IPS DF 6.9 (cell line): ENCODE measurements around the gene ADAM17.
"Not testable (repeated sequence)": the region's sequence is repeated elsewhere in the genome, so short reads cannot be mapped to it uniquely, and the experiment has no call there.

ENCODE experiments used
- DNase-seq: peaks from one replicate; pipeline ENCODE4 v3.0.0-alpha.2; 2013; ENCODE audit warnings: low read depth, low spot score
- H3K27ac ChIP-seq: one replicate; pipeline ENCODE4 v1.5.1; 2013; ENCODE audit warnings: low read length, control low read depth
- H3K27me3 ChIP-seq: 2 replicates; pipeline ENCODE4 v1.6.1; 2013; ENCODE audit warnings: mild to moderate bottlenecking, low read length; ENCODE audit not compliant: control insufficient read depth, insufficient read depth
- H3K36me3 ChIP-seq: 2 replicates; pipeline ENCODE4 v1.6.1; 2013; ENCODE audit warnings: low read length; ENCODE audit not compliant: control insufficient read depth, insufficient read depth
- H3K4me1 ChIP-seq: 2 replicates; pipeline ENCODE4 v1.6.1; 2013; ENCODE audit warnings: low read length; ENCODE audit not compliant: control insufficient read depth, insufficient read depth
- H3K4me3 ChIP-seq: 2 replicates; pipeline ENCODE4 v1.5.1; 2013; ENCODE audit warnings: mild to moderate bottlenecking, low read length
- H3K9me3 ChIP-seq: 2 replicates; pipeline ENCODE4 v1.6.1; 2013; ENCODE audit warnings: low read length, inconsistent platforms; ENCODE audit not compliant: control insufficient read depth, insufficient read depth
- WGBS: extraction: QIAGEN DNeasy Blood & Tissue Kit; methylation state at CpG from one replicate; pipeline ENCODE4 v1.1.7; 2013; ENCODE audit warnings: mixed read lengths, missing lambda C conversion rate; ENCODE audit not compliant: insufficient read length, insufficient coverage; 5-methylcytosine and 5-hydroxymethylcytosine counted together

ADAM17 gene

GRCh38 chr2:9565436-9566153 lies 10.0 kb upstream of the ADAM17 start:
- Histone ChIP-seq H3K27ac (no peak overlapping the region), H3K9me3 (no peaks in the 10 kb centered on the region), H3K27me3 (no peaks in the 10 kb centered on the region), H3K4me1 (no peaks in the 10 kb centered on the region), H3K4me3 (no peak overlapping the region), H3K36me3 (no peaks in the 10 kb centered on the region)
- WGBS: no CpG with 5 or more reads among the region's 11 CpGs
- no peak for DNase-seq

- Histone ChIP-seq H3K4me3 (no peak overlapping the region), H3K9me3 (no peaks in the 10 kb centered on the region), H3K4me1 (no peaks in the 10 kb centered on the region), H3K27me3 (no peaks in the 10 kb centered on the region), H3K27ac (no peak overlapping the region), H3K36me3 (no peaks in the 10 kb centered on the region)
- WGBS: no CpG with 5 or more reads among the region's 2 CpGs
- DNase-seq: no peak
These were observed 5.0 kb upstream of the ADAM17 start for GRCh38 chr2:9560628-9561027.

- no peak for DNase-seq
- H3K4me3 ChIP-seq: no peak overlapping the region
- WGBS: no CpG with 5 or more reads among the region's 1 CpG
- H3K27me3 ChIP-seq: no peaks in the 10 kb centered on the region
- H3K27ac ChIP-seq: no peak overlapping the region
- no peaks in the 10 kb centered on the region for H3K4me1 ChIP-seq
- H3K9me3 ChIP-seq: no peaks in the 10 kb centered on the region
- no peaks in the 10 kb centered on the region for H3K36me3 ChIP-seq
These were observed 3.3 kb upstream of the ADAM17 start for GRCh38 chr2:9558948-9559381.

DNA sequence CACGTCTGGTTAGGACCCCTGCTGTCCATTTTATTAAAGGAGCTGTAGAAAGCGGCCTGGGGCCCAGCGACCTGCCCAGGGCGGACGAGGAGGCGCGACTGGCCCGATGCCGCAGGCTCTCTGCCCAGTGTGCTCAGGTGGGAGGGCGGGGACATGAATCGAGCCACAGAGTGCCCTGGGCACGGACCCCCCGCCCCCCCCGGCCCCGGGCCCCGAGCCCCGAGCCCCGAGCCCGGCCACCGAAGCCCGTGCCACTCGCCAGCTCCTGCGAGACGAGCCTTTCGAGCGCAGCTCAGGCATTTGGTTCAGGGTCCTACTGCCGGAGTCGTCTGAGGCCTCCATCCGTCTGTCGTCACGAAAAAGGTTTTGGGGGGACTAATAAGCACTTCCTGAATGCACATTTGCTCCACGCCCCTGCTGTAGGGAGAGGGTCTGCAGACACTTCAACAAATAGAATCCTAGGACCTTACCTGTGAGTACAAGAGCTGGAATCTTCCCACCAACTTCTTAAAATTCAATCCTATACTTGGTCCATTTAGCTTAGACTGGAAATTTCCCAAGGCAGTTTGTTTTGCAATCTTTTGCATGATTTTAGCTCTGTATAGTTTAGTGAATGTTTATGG lies 602 bp upstream of the ADAM17 start:
- Histone ChIP-seq H3K9me3 (no peaks in the 10 kb centered on the region), H3K4me3 (peak overlapping the region; percentile 73; the same call in 1 of the 2 replicates), H3K27me3 (no peaks in the 10 kb centered on the region), H3K4me1 (no peaks in the 10 kb centered on the region), H3K27ac (no peak overlapping the region), H3K36me3 (no peaks in the 10 kb centered on the region)
- WGBS: no CpG with 5 or more reads among the region's 32 CpGs
- no peak for DNase-seq

DNA sequence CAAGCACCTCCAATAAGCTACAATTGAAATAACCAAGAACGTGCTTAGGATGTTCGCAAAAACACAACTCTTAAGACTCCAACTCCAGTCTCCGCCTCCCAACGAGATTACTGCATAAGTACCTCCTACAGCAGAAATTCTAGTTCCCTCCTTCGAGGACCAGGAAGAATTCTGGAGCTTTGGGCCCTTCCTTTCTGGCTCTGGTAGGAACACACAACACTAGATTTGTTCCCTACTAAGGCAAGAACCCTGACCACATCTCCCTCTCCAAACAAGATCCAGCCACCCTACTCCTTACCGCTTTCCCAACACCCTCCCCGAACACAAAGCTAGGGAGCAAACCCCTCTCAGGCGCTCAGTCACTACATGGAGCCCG lies 721 bp downstream of the ADAM17 start:
- no peaks in the 10 kb centered on the region for H3K36me3 ChIP-seq
- no peaks in the 10 kb centered on the region for H3K9me3 ChIP-seq
- H3K4me3 ChIP-seq: peak overlapping the region; percentile 73; the same call in 1 of the 2 replicates
- no peak for DNase-seq
- no peaks in the 10 kb centered on the region for H3K27me3 ChIP-seq
- no peaks in the 10 kb centered on the region for H3K4me1 ChIP-seq
- no peak overlapping the region for H3K27ac ChIP-seq
- no CpG with 5 or more reads among the region's 9 CpGs for WGBS

- Histone ChIP-seq H3K4me1 (peaks cover under 1% of the 10 kb centered on the region; the same call in 1 of the 2 replicates), H3K9me3 (no peaks in the 10 kb centered on the region), H3K27me3 (no peaks in the 10 kb centered on the region), H3K4me3 (no peak overlapping the region), H3K36me3 (no peaks in the 10 kb centered on the region), H3K27ac (no peak overlapping the region)
- WGBS: no CpG with 5 or more reads among the region's 2 CpGs
- DNase-seq: no peak
These were observed 3.1 kb downstream of the ADAM17 start for GRCh38 chr2:9552219-9553178.

- H3K27ac ChIP-seq, H3K27me3 ChIP-seq, H3K9me3 ChIP-seq, H3K36me3 ChIP-seq, DNase-seq, H3K4me1 ChIP-seq, H3K4me3 ChIP-seq: not testable (repeated sequence)
- WGBS: no CpG with 5 or more reads among the region's 7 CpGs
These were observed 4.7 kb downstream of the ADAM17 start for GRCh38 chr2:9550859-9551391.

GRCh38 chr2:9549420-9549819 lies 6.2 kb downstream of the ADAM17 start:
- H3K4me3 ChIP-seq: no peak overlapping the region
- H3K27me3 ChIP-seq: no peaks in the 10 kb centered on the region
- no peaks in the 10 kb centered on the region for H3K36me3 ChIP-seq
- DNase-seq: no peak
- WGBS: 100% methylated on average over 1 of the region's 9 CpGs
- no peak overlapping the region for H3K27ac ChIP-seq
- H3K9me3 ChIP-seq: no peaks in the 10 kb centered on the region
- H3K4me1 ChIP-seq: peaks cover 5% of the 10 kb centered on the region; the same call in 1 of the 2 replicates

- no peak overlapping the region for H3K4me3 ChIP-seq
- no peaks in the 10 kb centered on the region for H3K36me3 ChIP-seq
- no CpG with 5 or more reads among the region's 2 CpGs for WGBS
- no peaks in the 10 kb centered on the region for H3K27me3 ChIP-seq
- no peaks in the 10 kb centered on the region for H3K9me3 ChIP-seq
- DNase-seq: no peak
- peaks cover 5% of the 10 kb centered on the region; the same call in 1 of the 2 replicates for H3K4me1 ChIP-seq
- H3K27ac ChIP-seq: no peak overlapping the region
These were observed 7.1 kb downstream of the ADAM17 start for GRCh38 chr2:9548506-9548905.
